Neutrophil (primary cell): Measurements from ENCODE around the gene EPB41L4B.

ENCODE experiments used
- H3K27ac ChIP-seq: fragments of 200-600 bp; sonication (generic); 2 replicates; pipeline ENCODE4 v1.5.1; 2016; ENCODE audit warnings: mild to moderate bottlenecking, moderate library complexity
- H3K27me3 ChIP-seq: fragments of 200-600 bp; sonication (generic); 2 replicates; pipeline ENCODE4 v1.6.0; 2016; ENCODE audit warnings: mild to moderate bottlenecking
- H3K36me3 ChIP-seq: fragments of 200-600 bp; sonication (generic); 2 replicates; pipeline ENCODE4 v1.5.1; 2017
- H3K4me1 ChIP-seq, 2 experiments: fragments of 200-600 bp in 1 of 2; sonication (generic) in 1 of 2; 1 replicate in 1 of 2; 2 replicates in 1 of 2; pipeline versions ENCODE4 v1.5.1 to v1.6.1; 2013 to 2016; ENCODE audit warnings: low read depth in 1 of 2, low read length in 1 of 2, mild to moderate bottlenecking in 1 of 2, moderate library complexity in 1 of 2; ENCODE audit not compliant: control insufficient read depth in 1 of 2, insufficient read depth in 1 of 2
- H3K4me3 ChIP-seq, 2 experiments: fragments of 200-600 bp in 1 of 2; sonication (generic) in 1 of 2; 1 replicate in 1 of 2; 2 replicates in 1 of 2; pipeline ENCODE4 v1.5.1; 2013 to 2016; ENCODE audit warnings: low read depth in 1 of 2, low read length in 1 of 2, mild to moderate bottlenecking in 1 of 2, moderate library complexity in 1 of 2
- H3K9me3 ChIP-seq: fragments of 200-600 bp; sonication (generic); 2 replicates; pipeline ENCODE4 v1.5.1; 2016
- TF ChIP-seq, protein P1 (sequence below): fragments of 200-600 bp; sonication (generic); IDR thresholded peaks from 2 replicates; pipeline ENCODE4 v1.5.1; 2016; ENCODE audit warnings: antibody characterized with exemption

The EPB41L4B gene

DNA sequence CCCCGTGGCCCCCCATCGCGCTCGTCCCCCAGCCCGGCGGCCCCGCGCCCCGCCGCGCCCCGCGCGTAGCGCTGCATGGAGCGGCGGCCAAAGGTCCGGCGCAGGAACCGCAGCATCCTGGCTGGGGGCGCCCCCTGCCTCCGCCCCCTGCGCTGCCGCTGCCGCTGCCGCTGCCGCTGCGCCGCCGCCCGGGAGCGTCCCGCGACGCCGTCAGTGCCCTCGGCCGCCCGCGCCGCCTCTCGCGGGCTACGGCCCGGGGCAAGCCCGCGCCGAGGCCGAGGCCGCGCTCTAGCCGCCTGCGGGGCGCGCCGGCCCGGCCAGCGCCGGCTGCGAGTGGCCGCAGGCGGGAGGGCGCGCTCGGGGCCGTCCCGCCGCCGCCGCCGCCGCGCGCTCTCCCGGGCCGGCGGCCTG, 523 bp downstream of the EPB41L4B start:
- no peak overlapping the region for H3K4me3 ChIP-seq
- no peaks in the 10 kb centered on the region for H3K36me3 ChIP-seq
- H3K27me3 ChIP-seq = peaks cover 89% of the 10 kb centered on the region
- H3K9me3 ChIP-seq = no peaks in the 10 kb centered on the region
- TF ChIP-seq, protein P1, sequence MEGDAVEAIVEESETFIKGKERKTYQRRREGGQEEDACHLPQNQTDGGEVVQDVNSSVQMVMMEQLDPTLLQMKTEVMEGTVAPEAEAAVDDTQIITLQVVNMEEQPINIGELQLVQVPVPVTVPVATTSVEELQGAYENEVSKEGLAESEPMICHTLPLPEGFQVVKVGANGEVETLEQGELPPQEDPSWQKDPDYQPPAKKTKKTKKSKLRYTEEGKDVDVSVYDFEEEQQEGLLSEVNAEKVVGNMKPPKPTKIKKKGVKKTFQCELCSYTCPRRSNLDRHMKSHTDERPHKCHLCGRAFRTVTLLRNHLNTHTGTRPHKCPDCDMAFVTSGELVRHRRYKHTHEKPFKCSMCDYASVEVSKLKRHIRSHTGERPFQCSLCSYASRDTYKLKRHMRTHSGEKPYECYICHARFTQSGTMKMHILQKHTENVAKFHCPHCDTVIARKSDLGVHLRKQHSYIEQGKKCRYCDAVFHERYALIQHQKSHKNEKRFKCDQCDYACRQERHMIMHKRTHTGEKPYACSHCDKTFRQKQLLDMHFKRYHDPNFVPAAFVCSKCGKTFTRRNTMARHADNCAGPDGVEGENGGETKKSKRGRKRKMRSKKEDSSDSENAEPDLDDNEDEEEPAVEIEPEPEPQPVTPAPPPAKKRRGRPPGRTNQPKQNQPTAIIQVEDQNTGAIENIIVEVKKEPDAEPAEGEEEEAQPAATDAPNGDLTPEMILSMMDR = no peak
- H3K4me1 ChIP-seq = peaks cover 9 to 11% of the 10 kb centered on the region in 2 experiments
- no peak overlapping the region for H3K27ac ChIP-seq

DNA sequence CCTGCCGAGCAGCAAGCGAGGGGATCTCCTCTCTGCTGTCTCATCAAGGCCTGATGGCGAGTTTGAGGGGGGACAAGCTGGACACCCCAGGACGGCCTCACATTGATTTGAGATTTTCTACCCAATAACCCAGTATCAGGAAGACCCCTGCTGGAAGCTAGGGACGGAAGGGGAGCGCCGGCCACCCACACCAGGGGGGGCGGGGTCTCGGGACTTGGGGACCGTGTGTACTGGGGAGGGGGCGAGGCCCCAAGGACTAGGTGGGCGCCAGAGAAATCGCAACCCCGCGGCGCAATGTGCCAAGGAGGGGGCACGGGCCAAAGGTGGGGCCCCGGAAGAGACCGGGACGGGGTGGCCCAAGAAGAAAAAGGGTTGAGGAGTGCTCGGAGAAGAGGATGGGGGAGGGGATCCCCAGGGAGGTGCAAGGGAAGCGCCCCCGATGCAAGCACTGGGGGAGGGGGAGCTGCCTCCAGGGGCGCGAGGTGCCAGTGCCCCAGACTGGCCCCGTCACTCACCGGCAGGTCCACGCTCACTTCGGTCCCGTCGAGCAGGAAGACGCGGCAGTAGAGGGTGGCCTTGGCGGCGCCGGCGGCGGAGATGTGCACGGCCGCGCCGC, 1.1 kb downstream of the EPB41L4B start:
- no peaks in the 10 kb centered on the region for H3K9me3 ChIP-seq
- H3K36me3 ChIP-seq = no peaks in the 10 kb centered on the region
- peaks cover 9 to 13% of the 10 kb centered on the region in 2 experiments for H3K4me1 ChIP-seq
- peaks cover 91% of the 10 kb centered on the region for H3K27me3 ChIP-seq
- TF ChIP-seq, protein P1 = no peak
- H3K4me3 ChIP-seq = no peak overlapping the region
- no peak overlapping the region for H3K27ac ChIP-seq

DNA sequence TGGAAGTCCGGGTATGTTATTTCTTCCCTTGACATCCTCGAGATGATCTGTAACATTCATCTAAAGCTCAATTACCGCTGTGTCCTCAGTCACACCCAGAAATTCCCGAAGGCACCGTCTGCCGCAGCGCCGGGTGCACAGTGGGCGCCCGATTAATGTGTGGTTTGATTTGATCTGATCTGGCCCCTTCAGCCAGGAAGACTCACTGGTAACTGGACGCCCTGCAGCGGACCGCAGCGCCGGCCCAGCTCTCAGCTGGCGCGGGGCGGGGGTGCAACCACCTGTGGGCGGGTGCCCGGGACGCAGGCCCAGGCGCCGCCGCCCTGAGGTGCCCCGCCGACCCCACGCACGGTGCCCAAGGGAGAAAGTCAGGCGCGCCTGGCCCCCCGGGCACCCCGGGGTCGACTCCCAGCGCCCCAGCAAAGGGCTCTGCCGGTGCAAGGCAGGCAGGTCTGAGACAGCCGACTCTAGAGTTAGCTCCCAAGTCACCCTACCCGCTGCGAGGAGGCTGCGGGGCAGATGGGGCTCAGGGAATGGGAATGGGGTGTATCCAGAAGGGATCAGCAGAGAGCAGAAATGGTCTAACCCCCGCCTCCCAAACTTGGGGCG, 1.7 kb downstream of the EPB41L4B start:
- TF ChIP-seq, protein P1 = no peak
- Histone ChIP-seq H3K4me1 (peaks cover 9 to 13% of the 10 kb centered on the region in 2 experiments), H3K4me3 (no peak overlapping the region), H3K27ac (no peak overlapping the region), H3K9me3 (no peaks in the 10 kb centered on the region), H3K27me3 (peaks cover 91% of the 10 kb centered on the region), H3K36me3 (no peaks in the 10 kb centered on the region)

DNA sequence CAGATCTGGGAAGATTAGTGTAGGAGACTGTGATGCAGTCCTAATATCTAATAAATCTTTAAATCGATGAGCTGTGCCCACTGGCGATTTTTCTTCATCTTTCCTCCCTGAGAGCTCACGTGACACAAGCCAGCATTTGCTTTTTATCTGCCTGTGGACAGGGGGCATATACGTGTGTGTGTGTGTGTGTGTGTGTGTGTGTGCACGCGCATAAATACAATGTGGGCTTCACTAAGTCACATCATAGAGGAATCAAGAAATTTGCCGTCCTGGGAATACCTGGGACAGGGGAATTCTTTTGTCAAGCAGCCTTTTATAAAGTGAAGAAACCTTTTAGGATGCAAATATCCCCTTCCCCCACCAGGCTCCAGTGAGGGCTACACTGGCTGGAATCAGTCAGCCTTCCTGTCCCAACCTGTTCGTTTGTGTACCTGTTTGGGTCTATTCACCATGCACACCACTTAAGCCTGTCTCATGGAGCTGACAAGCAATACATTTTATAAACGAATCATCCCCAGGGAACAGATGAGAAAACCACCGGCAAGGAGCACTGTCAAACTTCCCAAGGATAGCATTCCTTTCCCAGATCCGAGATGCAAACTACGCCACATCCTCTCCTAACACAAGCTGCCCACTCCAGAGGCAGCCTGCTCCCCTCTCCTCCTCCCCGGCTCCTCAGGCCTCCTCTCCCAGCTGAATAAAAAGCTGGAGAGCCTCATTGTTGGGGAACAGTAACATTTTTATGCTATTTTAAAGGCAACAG, 2.7 kb downstream of the EPB41L4B start:
- Histone ChIP-seq H3K36me3 (no peaks in the 10 kb centered on the region), H3K27ac (no peak overlapping the region), H3K4me1 (peaks cover 9 to 13% of the 10 kb centered on the region in 2 experiments), H3K27me3 (peaks cover 91% of the 10 kb centered on the region), H3K9me3 (no peaks in the 10 kb centered on the region), H3K4me3 (no peak overlapping the region)
- TF ChIP-seq, protein P1 = no peak

DNA sequence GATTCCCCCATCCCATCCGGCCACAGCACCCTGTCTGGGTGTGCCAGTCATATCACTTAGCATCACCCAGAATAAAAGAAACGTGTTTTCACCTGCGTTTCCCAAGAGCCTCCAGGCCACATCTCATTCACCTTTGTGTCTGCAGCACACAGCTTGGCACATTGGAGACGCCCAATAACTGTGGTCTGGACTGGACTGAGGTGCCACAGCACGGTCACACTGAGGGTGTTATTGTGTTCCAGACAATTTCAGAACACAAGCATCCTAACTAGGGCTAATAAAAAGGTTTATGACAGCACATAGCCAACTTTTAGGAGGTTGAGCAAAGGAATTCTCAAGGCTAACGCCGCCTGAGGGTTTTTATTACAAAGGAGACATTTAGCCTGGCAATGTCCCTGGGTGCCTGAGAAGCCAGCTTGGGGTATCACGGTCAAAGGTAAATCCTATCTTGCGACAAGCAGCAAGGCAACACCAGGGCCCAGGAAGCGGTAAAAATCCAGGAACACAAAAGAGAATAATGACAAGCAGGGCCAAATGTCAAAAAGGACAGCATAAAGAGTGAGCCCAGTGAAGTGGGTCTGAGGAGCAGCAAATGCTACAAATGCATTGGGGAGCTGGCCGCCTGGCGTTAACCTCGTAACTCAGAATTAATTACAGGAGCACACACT, 3.4 kb downstream of the EPB41L4B start:
- Histone ChIP-seq H3K36me3 (no peaks in the 10 kb centered on the region), H3K4me3 (no peak overlapping the region), H3K4me1 (peaks cover 9 to 13% of the 10 kb centered on the region in 2 experiments), H3K9me3 (no peaks in the 10 kb centered on the region), H3K27ac (no peak overlapping the region), H3K27me3 (peaks cover 91% of the 10 kb centered on the region)
- TF ChIP-seq, protein P1 = no peak
